ENCODE results near the gene PNLIPRP2. TPM values are rescaled to one million over a fixed set of nuclear protein-coding genes. Genes with fewer than 3 reads are reported as not detected.

The PNLIPRP2 gene
- not detected for total RNA-seq
- polyA plus RNA-seq, result 0.06 TPM

DNA sequence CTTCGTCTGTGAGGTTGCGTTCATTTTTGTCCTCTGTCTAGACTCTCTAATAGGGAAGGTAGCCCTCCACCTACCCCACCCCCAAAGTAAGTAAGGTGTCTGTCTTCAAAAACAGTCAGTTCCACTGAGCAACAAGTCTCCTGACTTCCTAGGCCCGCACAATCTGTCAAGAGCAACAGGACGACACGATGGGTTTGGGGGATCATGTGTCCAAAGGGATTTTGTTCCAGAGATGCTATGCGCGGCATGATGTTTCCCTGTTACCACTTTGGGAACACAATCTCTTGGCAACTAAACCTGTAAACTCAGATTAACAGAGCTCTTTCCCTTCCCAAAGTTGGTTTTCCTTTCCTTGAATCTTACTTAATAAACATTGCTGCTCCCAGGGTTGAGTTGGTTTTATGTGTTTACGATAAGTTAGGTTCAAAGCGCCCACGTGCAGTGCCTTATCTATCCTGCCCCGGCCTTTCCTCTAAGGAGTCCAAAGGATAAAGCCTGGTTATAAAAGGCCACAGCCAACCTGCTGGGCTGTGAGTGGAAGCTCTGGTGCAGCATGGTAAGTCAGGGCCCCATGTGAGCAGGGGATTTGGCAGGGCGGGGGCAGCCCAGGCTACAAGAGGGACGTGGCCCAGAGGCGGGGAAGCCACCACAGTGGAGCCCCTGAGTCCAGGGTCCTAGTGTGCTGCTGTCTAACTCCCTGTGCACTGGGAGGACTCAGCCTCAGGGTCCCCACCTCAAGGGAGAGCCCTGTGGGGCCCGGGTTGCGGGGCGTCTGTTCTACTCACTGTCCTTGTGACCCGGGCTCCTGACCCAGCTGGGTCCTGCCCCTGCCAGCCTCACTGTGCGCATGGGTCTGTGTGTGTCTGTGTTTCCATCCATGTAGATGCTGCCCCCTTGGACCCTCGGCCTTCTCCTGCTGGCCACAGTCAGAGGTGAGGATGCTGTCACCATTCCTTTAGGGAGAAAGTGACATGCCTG is at the start of gene PNLIPRP2:
Gene PNLIPRP2, plus strand, starts transcription at position 531 of the 978 bp plus-strand sequence.
- Histone ChIP-seq H3K4me1 (ENCODE audit: insufficient read depth) (no peaks in the 10 kb centered on the region), H3K36me3 (ENCODE audit: insufficient read depth) (no peaks in the 10 kb centered on the region), H3K4me3 (ENCODE audit: low read depth, low read length) (no peak within 1 kb of the TSS), H3K27ac (ENCODE audit: low read depth) (no peak within 1 kb of the TSS)
- no peak for DNase-seq (ENCODE audit: extremely low spot score)
- 58% methylated on average over 20 of the region's 20 CpGs for WGBS

- DNase-seq (ENCODE audit: extremely low spot score), result no peak
- Histone ChIP-seq H3K4me1 (ENCODE audit: insufficient read depth) (no peaks in the 10 kb centered on the region), H3K27ac (ENCODE audit: low read depth) (no peak overlapping the region), H3K4me3 (ENCODE audit: low read depth, low read length) (no peak overlapping the region), H3K36me3 (ENCODE audit: insufficient read depth) (no peaks in the 10 kb centered on the region)
- WGBS, result 51% methylated on average over 3 of the region's 3 CpGs
These were observed 46.0 kb upstream of the PNLIPRP2 start for GRCh38 chr10:116574797-116575196.

DNA sequence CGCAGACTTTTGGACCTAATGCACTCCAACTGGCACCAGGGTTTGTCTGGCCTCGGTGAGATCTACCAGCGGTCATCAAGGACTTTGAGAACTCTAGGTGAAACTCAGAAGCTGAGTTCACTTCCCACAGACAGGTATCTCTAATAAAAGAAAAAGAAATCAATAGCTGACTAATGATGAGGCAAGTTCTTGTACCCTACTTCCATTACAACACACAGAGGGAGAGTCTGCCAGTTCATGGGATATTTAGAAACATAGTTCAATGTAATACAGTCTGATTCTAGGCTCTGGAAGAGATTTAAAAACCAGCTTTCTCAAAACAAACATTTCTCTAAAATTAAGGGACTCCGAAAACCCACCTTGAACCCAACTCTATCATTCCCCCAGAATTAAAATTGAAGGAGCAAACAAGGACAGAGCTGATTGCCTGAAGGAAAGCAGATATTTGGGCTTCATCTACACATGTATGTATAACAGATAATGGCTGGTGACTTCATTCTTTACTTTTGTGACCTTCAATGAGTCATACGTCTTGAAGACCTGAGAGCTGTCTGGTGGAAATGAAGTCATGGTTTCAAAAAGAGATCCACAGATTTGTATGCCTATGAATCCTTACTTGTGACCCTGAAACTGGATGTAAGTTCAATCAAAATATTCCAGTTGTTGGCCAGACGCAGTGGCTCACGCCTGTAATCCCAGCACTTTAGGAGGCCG is 32.7 kb upstream of the PNLIPRP2 start:
- no peak overlapping the region for H3K27ac ChIP-seq (ENCODE audit: low read depth)
- no peak overlapping the region for H3K4me3 ChIP-seq (ENCODE audit: low read depth, low read length)
- no peaks in the 10 kb centered on the region for H3K4me1 ChIP-seq (ENCODE audit: insufficient read depth)
- H3K36me3 ChIP-seq (ENCODE audit: insufficient read depth), result no peaks in the 10 kb centered on the region
- DNase-seq (ENCODE audit: extremely low spot score), result no peak
- WGBS, result 91% methylated on average over 8 of the region's 8 CpGs

DNA sequence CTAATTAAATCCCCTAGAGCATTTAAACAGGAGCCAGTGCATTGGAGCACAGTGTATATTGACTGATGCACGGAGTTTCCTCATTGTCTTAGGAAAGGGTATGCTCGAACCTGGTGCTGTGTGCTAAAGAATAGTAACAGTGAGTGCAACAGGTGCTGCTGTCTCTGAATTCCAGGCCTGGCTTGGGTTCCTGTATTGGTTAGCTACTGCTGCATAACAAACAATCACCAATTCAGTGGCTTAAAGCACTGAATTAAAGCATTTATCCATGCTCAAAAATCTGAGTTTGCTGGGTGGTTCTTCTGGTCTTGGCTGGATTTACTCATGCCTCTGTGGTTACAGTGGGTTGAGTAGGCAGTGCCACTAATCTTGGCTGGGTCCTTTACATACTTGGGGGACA is 31.8 kb upstream of the PNLIPRP2 start:
- no peak overlapping the region for H3K4me3 ChIP-seq (ENCODE audit: low read depth, low read length)
- H3K4me1 ChIP-seq (ENCODE audit: insufficient read depth), result no peaks in the 10 kb centered on the region
- WGBS, result 87% methylated on average over 2 of the region's 2 CpGs
- no peaks in the 10 kb centered on the region for H3K36me3 ChIP-seq (ENCODE audit: insufficient read depth)
- no peak for DNase-seq (ENCODE audit: extremely low spot score)
- no peak overlapping the region for H3K27ac ChIP-seq (ENCODE audit: low read depth)

DNA sequence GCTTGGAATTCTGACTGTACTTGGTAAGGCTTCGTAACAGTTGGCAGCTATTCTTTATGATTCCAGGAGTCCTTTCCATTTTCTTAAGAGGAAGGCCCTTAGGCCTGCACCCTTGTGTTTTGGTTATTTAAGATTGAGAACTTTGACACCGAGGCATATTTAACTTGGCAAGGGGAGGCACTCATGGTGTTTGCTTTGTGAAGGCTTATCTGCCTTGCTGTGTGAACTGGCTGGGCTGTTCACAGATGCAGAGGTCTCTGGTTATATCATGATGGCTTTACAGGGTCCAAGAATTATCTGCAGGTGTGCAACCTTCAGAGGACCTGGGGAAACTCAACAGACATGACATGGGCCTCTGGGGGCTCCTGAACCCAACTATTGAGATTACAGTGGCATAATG is 30.8 kb upstream of the PNLIPRP2 start:
- H3K36me3 ChIP-seq (ENCODE audit: insufficient read depth), result no peaks in the 10 kb centered on the region
- DNase-seq (ENCODE audit: extremely low spot score), result no peak
- no peaks in the 10 kb centered on the region for H3K4me1 ChIP-seq (ENCODE audit: insufficient read depth)
- no peak overlapping the region for H3K27ac ChIP-seq (ENCODE audit: low read depth)
- 81% methylated on average over 2 of the region's 2 CpGs for WGBS
- no peak overlapping the region for H3K4me3 ChIP-seq (ENCODE audit: low read depth, low read length)

DNA sequence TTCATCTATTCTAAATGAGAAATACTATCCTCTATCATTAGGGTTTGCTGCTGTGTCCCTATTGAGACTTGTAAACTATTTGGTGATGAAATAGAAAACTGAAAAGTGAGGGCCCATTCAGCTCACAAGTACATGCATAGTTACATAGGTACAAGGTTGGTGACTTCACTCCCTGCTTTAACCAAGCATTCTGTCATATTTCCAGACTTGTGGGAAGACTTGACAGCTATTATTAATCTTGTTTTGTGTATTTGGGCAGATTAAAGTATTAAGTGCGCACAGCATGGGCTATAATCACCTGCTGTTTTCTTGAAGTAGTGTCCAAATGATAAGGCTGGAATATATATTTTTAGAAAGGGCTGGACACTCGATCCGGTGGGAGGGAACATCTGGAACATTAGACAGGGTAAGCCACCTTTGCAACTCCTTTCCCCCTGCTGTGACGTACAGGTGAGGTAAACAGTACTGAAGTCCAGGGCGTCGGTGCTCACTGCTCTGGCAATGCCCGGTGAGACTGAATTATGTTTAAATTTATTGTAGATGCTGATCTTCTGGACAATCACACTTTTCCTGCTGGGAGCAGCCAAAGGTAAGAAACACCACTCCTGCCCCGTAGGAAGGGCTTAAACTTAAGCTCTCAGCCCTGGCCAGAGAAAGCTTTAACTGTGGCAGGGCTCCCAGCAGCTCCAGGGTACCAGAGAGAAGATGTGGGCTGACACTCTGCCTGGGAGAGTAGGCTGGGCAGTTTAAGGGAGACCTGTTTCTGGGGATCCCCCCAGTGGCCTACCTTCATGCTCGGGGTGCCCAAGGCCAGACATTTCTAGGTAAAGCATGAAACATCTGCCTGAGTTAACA is 29.9 kb upstream of the PNLIPRP2 start, which contains the start of gene PNLIPRP1:
Gene PNLIPRP1, plus strand, starts transcription at position 370 of the 855 bp plus-strand sequence. Its CDS starts 171 bp downstream, at position 541.
- DNase-seq (ENCODE audit: extremely low spot score), result no peak
- Histone ChIP-seq H3K36me3 (ENCODE audit: insufficient read depth) (no peaks in the 10 kb centered on the region), H3K27ac (ENCODE audit: low read depth) (no peak within 1 kb of the TSS), H3K4me3 (ENCODE audit: low read depth, low read length) (no peak within 1 kb of the TSS), H3K4me1 (ENCODE audit: insufficient read depth) (no peaks in the 10 kb centered on the region)
- WGBS, result 68% methylated on average over 9 of the region's 9 CpGs

- H3K27ac ChIP-seq (ENCODE audit: low read depth), result no peak overlapping the region
- 88% methylated on average over 5 of the region's 5 CpGs for WGBS
- no peak for DNase-seq (ENCODE audit: extremely low spot score)
- H3K4me3 ChIP-seq (ENCODE audit: low read depth, low read length), result no peak overlapping the region
- H3K4me1 ChIP-seq (ENCODE audit: insufficient read depth), result no peaks in the 10 kb centered on the region
- H3K36me3 ChIP-seq (ENCODE audit: insufficient read depth), result no peaks in the 10 kb centered on the region
These were observed 27.5 kb upstream of the PNLIPRP2 start for GRCh38 chr10:116593139-116593740.

GRCh38 chr10:116594525-116595035 is 26.2 kb upstream of the PNLIPRP2 start:
- DNase-seq (ENCODE audit: extremely low spot score), result no peak
- H3K4me3 ChIP-seq (ENCODE audit: low read depth, low read length), result no peak overlapping the region
- no peaks in the 10 kb centered on the region for H3K36me3 ChIP-seq (ENCODE audit: insufficient read depth)
- no peak overlapping the region for H3K27ac ChIP-seq (ENCODE audit: low read depth)
- no peaks in the 10 kb centered on the region for H3K4me1 ChIP-seq (ENCODE audit: insufficient read depth)
- 90% methylated on average over 7 of the region's 7 CpGs for WGBS

DNA sequence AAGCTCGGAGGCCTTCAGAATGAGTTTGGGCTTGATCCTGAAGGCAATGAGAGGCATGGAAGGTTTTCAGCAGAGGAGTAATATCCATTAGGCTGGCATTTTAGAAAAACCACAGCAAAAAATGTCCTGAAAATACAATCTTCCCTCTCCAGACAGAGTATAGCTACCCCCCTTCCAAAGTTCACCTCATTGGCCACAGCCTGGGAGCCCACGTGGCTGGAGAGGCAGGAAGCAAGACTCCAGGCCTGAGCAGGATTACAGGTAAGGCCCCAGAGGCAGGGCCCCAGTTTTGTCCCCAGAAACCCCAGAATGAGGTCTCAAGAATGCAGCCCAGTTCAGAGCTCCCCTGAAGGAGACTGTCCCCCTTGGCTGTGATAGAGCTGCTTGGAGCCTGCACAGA is 24.7 kb upstream of the PNLIPRP2 start:
- Histone ChIP-seq H3K4me3 (ENCODE audit: low read depth, low read length) (no peak overlapping the region), H3K4me1 (ENCODE audit: insufficient read depth) (no peaks in the 10 kb centered on the region), H3K36me3 (ENCODE audit: insufficient read depth) (no peaks in the 10 kb centered on the region), H3K27ac (ENCODE audit: low read depth) (no peak overlapping the region)
- 70% methylated on average over 2 of the region's 2 CpGs for WGBS
- DNase-seq (ENCODE audit: extremely low spot score), result no peak

GRCh38 chr10:116597543-116597942 is 23.2 kb upstream of the PNLIPRP2 start:
- Histone ChIP-seq H3K4me3 (ENCODE audit: low read depth, low read length) (no peak overlapping the region), H3K27ac (ENCODE audit: low read depth) (no peak overlapping the region), H3K36me3 (ENCODE audit: insufficient read depth) (no peaks in the 10 kb centered on the region), H3K4me1 (ENCODE audit: insufficient read depth) (no peaks in the 10 kb centered on the region)
- 82% methylated on average over 5 of the region's 5 CpGs for WGBS
- DNase-seq (ENCODE audit: extremely low spot score), result no peak

- no peak overlapping the region for H3K4me3 ChIP-seq (ENCODE audit: low read depth, low read length)
- DNase-seq (ENCODE audit: extremely low spot score), result no peak
- no peak overlapping the region for H3K27ac ChIP-seq (ENCODE audit: low read depth)
- no peaks in the 10 kb centered on the region for H3K4me1 ChIP-seq (ENCODE audit: insufficient read depth)
- no peaks in the 10 kb centered on the region for H3K36me3 ChIP-seq (ENCODE audit: insufficient read depth)
These were observed 22.4 kb upstream of the PNLIPRP2 start for GRCh38 chr10:116598329-116598728.

- no peak for DNase-seq (ENCODE audit: extremely low spot score)
- H3K4me1 ChIP-seq (ENCODE audit: insufficient read depth), result no peaks in the 10 kb centered on the region
- WGBS, result 53% methylated on average over 5 of the region's 5 CpGs
- no peak overlapping the region for H3K4me3 ChIP-seq (ENCODE audit: low read depth, low read length)
- no peak overlapping the region for H3K27ac ChIP-seq (ENCODE audit: low read depth)
- no peaks in the 10 kb centered on the region for H3K36me3 ChIP-seq (ENCODE audit: insufficient read depth)
These were observed 20.8 kb upstream of the PNLIPRP2 start for GRCh38 chr10:116599991-116600390.

Data from urinary bladder (tissue), 4 donors.